Right lung (tissue), 5 donors: ENCODE results near the gene C9orf50. TPM values are rescaled to one million over a fixed set of nuclear protein-coding genes. Genes with fewer than 3 reads are reported as not detected.

Experiments
- DNase-seq, 2 donors: peaks; one replicate each; pipeline ENCODE4 v3.0.0-alpha.2; 2013
- polyA plus RNA-seq, 5 donors: library from polyadenylated mRNA; unstranded; fragments of 120-200 nt; gene quantifications; one replicate each; pipeline versions ENCODE4 v1.2.1 to v1.2.3, GENCODE V29; 2013; ENCODE audit warnings: inconsistent platforms in 1 of 5, low replicate concordance in 1 of 5; ENCODE audit not compliant: insufficient read length in 5 of 5, insufficient read depth in 1 of 5

Gene C9orf50
- polyA plus RNA-seq, 5 donors = 0.34 to 0.71 (median 0.53) TPM

DNA sequence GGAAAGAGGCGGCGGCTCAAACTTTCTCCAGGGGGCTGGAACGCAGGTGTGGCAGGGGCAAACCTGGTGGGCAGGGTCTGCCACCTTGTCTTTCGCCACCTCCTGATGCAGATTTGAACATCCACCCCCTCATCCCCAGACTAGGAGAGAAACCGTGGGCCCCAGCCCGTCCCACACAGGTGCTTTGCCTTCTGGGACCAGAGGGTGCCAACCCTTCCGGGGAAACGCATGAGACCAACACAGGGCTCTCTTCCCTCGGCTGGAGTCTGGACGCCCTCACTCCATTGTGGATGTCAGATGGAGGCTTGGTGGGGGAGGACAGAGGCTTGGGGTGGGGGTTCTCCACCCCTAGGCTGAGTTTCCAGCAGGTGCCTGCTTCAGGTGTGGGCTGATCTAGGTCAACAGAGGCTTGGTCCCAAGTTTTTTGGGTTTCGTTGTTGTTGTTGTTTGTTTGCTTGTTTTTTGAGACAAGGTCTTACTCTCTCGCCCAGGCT lies 9.5 kb downstream of the C9orf50 start:
- DNase-seq = no peak

DNA sequence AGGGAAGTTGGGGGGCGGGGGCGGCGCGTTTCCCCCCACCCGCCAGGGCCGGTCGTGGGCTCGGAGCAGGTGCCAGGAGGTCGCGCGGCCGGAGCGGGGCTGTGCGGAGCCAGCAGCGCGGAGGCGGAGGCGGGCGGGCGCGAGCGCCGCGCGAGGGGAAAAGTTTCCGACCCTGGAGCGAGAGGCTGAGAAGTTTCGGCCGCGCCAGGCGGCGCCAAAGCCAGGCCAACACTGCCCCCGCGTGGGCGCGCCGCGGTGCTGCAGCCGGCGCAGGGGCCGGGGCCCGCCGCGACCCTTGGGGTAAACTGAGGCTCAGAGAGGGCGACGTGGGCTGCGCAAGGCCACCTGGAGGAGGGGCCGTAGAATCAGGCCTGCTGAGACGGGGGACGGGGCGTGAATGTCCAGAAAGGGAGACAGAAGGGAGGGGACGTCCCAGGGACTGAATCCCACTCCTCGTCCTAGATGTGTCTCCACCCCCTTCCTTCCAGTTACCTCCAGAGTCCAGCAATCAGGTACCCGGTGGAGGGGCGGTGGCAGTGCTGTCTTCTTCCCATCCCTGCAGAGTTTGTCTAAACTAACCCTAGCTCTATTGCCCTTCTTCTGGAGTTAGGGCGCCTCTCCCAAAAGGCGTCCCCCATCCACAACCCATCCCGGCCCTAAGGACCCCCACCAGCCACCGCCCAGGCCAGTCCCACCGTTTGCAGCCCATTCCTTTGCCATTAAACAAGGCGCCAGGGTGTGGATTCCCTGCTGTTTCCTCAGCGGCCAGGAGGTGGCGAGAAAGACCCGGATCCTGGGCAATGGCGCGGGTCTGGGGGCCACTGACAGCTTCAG lies 10.2 kb downstream of the C9orf50 start:
- DNase-seq = peak; percentile 74

DNA sequence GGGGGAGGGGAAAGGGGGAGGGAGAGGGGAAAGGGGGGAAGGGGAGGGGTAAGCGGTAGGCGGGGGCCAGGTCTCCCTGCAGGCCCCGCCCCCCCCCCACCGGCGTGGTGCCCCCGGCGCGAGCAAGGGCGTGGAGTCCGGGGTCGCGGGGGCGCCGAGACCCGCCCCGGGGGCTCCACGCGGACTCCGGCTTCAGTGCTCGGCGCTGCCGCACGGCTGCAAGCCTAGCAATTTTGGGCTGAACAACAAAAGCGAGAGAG lies 10.8 kb downstream of the C9orf50 start:
- DNase-seq = no peak

DNA sequence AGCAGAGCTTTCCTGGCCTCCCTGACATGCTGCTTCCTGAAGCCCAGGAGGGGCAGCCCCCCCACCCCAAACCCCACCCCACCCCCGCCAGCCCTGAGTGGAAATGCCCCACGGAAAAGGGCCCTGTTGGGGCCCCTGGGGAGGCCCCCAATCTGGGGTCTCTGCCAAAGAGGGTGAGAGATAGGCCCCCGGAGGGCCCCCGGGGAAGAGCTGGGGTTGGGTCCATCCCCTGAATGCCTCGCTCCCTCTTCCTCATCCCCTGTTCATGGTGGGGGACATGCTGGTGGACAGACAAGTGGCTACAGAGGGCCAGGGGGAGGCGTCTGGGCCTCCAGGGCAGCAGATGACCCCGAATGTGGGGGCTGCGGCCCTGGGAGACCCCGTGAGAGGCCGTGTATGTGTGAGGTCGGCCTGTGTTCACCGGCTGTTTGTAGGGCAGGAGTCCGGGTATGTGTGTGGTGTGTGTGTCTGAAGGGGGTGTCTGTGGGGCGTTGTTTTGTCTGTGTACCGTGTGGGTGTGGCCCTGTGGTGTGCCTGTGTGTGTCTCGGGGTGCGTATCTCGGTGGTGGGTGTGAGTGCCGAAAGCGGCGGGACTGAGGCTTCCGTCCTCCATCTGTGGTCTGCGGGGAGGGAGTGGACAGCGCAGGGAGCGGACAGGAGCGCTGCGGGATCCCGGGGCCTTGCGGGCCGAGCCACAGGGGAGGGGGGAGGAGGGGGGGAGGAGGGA lies 11.3 kb downstream of the C9orf50 start:
- DNase-seq = no peak

DNA sequence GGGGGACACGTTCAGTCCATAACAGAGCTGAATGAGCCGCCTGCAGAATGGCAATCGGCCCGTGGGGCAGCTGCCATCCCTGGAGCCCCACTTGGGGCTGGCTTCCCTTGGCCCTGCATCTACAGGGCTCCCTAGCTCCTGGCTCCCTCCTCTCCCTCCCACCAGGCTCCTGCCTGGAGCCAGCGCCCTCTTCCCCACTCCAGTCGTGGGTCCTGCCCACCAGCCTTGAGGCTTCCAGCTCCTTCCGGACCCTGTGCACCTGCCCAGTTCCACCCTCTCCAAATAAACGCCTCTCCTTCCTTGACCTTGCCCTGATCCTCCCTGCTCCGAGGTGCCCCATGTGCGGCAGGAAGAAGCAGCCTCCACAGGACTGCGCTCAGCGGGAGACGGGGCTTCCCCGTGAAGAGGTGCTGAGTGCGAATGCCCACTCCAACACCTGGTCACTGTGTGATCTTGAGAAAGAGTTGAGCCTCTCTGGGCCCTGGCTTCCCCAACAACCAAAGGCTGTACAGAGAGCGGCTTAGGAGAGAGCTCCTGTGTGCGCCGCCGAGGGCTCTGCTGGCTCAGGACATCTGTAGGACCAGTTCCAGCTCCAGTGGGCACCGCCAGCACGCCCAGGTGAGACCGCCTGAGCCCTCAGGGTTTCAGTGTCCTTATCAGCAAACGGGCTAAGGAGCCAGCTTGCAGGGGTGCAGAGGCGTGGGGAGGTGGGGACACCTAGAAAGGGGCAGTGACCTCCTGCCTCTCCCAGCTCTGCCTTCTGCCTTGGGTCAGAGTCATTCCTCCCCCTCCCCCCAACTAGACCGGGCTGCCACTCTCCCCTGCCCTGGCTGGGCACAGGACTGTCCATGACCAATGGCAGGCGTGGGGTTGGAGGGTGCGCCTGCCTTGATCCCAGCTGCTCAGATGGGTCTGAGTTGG lies 12.1 kb downstream of the C9orf50 start:
- DNase-seq = no peak

DNA sequence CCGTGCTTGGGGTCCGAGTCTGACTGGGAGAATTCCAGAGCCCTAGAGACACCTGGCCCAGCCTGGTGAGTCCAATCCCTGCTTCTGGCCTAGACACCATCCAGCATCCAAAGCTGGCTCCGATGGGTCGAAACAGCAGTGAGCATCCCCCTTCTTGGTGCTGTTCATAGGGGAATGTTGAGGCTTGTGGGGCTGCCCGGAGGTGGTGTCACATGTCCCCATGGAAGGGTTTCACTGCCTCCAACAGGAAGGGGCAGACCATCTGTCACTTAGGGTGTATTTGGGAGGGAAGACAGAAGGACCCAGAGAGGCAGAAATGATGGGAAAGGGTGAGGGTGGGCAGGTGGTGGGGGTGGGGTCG lies 13.9 kb downstream of the C9orf50 start:
- no peak for DNase-seq

DNA sequence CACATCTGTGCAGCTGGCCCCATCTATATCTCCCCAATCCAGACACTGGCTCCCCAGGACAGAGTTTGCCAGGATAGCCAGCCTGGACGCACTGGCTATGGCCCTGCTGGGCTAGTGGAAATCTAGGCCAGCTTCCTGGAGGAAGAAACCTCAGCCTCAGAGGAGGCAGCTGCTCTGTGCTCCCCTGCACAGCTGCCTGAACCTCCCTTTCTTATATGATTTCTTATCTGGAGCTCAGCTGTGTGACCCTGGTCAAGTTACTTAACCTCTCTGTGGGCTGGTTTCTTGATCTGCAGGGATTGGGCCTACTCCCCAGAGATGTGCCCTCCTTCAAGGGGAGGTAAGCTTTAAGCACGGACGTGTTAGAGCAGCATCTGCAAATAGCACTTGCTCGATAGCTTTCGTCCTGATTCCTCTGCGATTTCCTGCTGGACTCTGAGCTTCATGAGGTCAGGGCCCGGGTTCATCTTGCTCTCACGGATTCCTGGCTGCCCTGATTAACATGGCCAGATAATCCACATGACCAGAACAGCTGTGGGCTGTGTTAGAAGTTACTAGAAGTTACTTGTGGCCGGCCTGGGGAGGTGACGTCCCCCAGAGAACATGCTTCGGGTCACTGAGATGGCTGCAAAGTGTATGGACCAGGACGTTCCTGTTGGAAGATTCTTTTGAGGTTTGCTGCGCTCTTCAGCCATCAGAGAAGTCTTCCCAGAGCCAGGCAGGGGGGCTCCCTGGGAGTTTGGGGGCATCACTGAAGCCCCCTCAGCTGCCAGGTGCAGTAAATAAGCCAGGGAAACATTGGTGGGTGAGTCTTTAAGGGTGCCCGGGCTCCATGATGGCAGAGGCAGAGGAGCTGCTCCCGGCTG lies 14.5 kb downstream of the C9orf50 start:
- DNase-seq = no peak

DNA sequence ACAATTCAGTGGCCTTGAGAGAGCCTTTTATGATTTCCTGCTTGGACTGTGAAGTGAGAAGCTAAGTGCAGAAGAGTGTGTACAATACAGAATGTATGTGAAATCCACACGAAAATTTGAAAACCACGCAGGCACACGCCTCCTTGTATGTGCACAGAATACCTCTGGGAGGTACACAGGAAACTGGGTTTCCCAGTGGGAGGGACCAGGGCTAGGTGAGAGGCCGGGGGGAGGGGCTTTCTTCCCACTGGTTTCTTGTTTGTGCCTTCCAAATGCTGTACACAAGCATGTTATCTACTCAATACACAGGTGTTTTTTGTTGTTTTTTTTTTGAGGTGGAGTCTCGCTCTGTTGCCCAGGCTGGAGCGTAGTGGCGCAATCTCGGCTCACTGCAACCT lies 16.1 kb downstream of the C9orf50 start:
- DNase-seq = no peak

DNA sequence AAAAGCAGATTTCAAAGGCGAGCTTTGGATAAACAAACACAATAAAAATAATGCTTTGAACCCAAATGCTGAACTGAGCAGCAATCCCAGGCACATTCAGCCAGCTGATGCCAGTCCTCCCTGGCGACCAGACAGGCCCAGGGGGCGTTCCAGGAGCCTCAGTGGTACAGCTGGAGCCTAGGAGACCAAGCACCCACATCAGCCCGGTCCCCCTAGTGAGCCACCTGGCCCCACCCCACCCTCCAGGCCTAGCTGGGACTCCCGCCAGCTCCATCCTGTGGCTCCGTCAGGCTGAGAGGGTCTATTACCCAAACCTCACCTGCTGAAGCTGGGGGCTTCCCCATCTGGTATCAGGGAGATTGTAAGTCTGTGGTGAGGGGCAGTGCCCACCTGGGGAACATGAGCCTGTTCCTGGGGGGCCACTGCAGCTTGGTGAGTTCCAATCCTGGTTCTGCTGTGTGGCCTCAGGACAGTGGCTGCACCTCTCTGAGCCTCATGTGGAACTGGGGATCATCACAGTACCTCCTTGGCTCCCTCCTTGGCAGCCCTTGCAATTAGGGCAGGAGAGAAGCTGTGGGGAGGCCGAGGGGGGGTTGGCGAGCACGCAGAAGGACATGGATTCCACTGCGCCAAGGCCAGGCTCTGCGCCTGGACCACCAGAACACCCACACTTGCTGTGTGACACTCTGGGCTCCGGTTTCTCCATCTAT lies 16.7 kb downstream of the C9orf50 start:
- no peak for DNase-seq

DNA sequence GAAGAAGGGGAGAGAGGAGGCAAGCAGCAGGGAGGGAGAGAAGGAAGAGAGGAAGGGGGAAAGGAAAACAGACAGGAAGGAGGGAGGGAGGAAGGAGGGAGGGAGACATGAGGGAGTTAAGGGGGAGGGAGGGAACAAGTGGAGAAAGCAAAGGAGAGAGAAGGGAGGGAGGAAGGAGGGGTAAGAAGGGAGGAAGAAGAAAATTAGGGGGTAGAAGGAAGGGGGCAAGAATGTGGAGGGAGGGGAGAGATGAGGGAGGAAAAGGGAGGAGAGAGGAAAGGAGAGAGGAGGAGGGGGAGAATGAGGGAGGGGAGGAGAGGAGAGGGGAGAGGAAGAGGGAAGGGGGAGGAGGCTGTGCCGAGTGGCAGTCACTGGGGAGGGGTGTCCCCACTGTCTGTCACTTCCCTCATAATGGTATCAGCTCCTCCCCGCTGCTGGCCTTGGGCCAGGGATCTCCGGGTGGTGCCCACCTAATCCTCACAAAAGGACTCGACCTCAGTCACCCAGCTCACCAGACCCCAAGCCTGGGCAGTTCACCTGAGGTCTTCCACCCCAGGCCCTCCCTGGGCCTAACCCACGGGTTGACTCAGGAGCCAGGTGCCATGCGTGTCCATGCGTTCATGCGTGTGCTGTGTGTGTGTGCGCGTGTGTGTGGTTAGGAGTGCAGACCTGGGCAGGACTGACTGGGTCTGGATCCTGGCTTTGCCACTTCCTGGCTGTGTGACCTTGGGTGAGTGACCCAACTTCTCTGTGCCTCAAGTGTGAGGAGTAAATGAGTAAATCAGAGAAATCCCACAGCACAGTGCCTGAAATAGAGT lies 18.1 kb downstream of the C9orf50 start:
- DNase-seq = no peak

DNA sequence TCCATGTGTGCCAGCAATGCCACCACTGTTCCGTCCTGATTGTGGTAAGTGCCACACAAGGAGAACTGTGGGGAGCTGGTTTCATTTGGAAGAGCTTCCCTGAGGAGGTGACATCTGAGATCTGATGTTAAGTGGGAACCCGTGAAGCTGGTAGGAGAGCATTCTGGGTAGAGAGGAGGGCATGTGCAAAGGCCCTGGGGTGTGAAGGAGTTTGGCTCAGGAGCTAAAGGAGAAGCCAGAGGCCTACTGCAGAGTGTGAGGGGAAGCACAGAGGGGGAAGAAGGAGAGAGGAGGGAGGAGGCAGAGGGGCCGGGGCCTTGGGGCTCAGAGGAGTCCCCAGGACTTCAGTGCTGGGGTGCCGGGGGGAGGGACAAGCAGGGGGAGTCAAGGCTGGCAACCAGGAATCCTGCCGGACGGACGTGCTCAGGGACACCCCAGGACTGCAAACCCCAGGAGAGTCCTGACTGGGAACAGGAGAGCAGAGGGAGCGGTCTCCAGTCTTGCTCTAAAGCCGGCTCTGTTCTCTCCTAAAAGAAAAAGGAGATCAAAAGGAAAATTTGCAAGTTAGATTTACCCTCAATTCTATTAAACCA lies 19.7 kb downstream of the C9orf50 start:
- DNase-seq = no peak

DNA sequence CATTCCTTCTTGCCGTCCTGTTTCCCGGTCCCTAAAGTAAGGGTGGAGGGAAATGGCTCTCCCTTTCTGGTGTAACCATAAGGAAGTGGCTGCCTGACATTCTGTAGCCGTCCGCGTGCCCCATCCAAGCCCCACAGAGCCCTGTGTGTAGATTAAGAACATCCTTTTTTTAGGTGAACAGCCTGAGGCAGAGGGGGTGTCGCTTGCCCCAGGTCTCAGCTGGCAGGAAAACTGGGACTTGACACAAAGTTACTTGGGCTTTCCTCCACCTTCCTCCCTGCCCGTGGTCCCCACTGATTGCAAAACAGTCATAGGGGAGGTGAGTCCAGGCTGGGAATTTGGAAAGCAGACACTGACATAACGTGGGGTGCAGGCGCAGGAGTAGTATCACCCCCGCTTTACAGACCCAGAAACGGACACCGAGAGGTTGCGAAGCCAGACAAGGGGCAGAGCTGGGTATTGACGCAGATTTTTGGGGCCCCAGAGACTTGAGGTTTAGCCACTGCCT lies 22.8 kb downstream of the C9orf50 start:
- no peak for DNase-seq

DNA sequence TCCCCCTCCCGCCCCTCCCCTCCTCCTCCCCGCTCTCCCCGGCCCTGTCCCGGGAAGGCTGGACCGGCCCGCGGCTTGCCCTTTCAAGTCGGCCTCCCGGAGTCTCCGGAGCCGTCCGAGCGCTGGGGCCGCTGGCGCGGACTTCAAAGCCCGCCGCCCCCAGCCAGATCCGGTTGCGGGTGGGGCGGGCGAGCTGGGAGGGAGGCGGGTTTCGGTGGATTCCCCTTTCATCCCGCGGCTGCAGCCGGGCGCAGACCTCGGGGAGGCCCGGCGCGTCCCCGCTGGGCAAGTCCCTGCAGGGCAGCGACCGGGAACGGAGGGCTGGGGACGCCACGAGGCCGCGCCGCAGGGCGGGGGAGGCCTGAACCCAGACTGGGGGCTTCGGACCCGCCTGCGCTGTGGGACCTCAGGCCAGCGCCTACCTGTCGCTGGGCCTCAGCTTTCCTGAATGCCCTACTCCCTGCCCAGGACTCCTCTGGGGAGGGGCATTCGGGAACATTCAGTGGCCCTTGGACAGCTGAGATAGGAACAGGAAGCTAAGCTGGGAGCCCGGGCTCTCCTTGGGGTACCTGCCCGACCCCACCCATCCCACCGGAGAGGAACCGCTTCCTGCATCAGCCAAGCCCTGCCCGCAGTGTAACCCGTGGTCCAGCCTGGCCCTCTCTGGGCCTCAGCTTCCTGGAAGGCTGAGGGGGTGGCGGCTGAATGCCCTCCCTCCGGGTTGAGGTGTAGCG lies 23.4 kb downstream of the C9orf50 start:
- peak in 1 of 2 donors; percentile 87 for DNase-seq

DNA sequence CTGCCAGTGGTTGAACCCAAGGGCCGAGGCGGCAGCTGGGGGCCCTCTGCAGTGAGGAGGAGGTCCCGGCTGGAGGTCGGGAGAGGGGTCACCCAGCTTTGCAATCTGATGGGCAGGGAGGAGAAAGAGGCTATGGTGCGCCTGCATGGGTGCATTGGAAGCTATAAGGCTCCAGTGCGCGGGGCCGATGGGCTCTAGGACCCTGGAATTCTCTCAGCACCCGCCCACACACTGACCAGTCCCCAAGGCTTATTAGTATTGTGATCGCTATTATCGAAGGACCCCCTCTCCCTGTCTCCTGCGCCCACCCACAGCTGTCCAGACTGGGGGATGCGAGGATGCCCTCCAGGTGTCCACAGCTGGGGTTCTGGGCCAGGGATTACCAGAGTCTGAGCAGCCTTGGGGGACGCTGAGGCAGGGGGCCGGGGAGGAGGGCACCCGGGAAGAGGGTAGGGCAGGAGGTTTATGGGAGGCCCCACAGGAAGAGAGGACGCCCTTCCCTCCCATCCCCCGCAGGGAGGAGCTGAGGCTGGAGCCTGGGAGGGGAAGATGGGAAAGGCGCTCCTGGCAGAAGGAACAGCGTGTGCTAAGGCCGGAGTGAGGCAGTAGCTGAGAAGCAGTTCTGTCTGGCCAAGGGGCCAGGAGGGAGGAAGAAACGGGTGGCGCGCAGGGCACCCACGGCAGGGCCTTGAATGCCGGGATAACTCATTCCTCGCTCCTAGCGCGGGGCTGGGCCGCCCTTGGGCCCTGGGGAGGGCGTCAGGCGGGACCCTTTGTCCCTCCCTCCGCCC lies 24.2 kb downstream of the C9orf50 start:
- peak; percentile 84 to 87 for DNase-seq

DNA sequence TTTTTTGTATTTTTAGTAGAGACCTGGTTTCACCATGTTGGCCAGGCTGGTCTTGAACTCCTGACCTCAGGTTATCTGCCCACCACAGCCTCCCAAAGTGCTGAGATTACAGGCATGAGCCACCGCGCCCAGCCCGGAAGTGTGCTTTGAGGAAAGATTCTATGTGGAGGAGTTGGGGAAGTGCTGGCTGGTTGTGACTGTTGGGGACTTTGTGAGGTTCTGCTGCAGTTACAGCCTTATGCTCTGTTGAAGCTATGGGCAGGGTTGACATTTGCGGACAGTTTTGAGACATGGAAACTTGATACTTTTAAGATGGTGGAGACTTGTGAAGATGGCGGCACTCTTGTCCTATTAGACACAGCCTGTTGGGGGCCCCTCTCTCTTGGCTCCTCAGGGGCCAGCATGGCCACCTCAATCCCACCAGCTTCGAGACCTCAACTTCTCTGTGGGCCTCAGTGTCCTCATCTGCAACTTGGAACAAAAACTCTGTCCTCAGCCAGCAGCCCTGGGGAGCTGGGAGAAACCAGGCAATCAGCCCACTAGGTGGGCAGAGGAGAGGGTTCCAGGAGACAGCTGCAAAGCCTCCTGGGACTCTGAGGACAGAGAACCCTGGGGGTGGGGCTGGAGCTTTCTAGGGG lies 24.9 kb downstream of the C9orf50 start:
- DNase-seq = no peak

DNA sequence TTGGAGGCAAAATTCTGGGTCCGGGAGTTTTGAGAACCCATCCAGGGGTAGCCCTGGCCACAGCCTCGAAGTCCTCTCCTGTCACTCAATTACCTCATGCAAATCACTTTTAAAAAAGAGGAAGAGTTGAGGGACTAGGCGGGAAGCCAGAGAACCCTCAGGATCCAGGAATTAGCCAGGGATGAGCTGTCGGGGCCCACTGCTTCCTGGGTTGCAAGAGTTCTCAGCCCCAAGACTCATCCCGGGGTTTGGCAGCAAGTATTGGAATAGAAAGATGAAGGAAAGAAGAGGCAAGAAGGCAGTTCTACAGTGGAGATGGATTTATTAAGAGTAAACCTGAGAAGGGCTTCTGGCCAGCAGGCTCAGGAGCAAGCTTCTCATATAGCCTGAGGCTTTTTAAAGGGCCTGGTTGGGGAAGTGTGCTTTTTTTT lies 25.6 kb downstream of the C9orf50 start:
- no peak for DNase-seq

DNA sequence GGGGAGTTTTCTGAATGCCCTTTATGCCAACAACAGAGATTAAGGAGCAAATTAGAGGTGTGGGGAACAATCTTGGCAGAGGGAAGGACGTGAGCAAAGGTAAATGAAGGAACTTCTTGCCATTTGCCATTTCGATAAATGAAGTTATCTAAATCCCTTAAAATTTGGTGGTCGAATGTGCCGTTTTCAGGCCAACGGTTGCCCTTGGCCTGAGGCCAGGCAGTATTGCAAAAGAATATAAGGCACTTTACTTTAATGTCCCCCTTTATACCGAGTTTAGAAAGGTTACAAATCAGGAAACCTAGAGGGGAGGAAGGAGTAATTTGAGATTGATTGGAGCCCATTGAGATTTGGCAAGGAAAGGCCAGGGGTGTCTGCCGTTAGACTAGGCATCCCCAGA lies 26.3 kb downstream of the C9orf50 start:
- DNase-seq = no peak
